ENCODE results near the gene PSMG4. TPM values are rescaled to one million over a fixed set of nuclear protein-coding genes. Genes with fewer than 3 reads are reported as not detected.

PSMG4 gene
- total and polyA plus RNA-seq, 9 of the 15 experiments (the other 6 are each of a cell fraction or from before 2014, with no cell fraction given) = 12.9 to 185 (median 52.0) TPM

DNA sequence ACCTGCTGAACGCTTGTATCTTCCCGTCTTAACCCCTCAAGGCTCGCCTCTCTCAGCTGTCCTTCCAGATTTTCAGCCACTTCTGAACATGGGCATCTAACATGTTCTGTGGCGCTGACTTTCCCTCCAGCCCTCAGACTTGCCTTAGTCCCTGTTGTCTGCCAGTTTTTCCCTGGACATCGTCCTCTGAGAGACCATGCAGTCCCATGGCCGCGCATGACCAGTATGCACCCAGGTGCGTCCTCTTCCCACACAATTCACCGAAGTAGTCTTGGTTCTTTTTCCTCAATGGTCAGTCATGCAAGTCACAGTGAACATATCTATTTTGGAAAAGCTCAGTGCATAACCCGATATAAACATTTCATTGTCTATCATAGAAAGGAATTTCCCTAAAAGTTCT, 40.5 kb upstream of the PSMG4 start:
- WGBS (ENCODE audit: insufficient coverage, low coverage, missing lambda C conversion rate) = 33% methylated on average over 10 of the region's 10 CpGs
- ATAC-seq (no peak; the same call in 2 of the 3 replicates), DNase-seq (ENCODE audit: extremely low read depth in 1 of 4, low spot score in 3 of 4) (no peak), FAIRE-seq (no peak)
- Histone ChIP-seq H3K79me2 (ENCODE audit: control insufficient read depth, insufficient read depth, low read length) (no peaks in the 10 kb centered on the region), H2AFZ (ENCODE audit: low read depth, low read length) (no peak overlapping the region), H3K9me1 (ENCODE audit: control insufficient read depth, insufficient read depth, low read length) (no peaks in the 10 kb centered on the region), H3K4me2 (ENCODE audit: insufficient read depth, low read length) (no peak overlapping the region), H3K4me1 (replicated peaks in 1 of 2; ENCODE audit: control insufficient read depth in 2 of 2, insufficient read depth in 2 of 2, low read length in 2 of 2) (peaks cover 0 to 5% of the 10 kb centered on the region in 2 experiments; a peak in 1 of 5 replicates), H4K20me1 (replicated peaks; ENCODE audit: control insufficient read depth, insufficient read depth, low read length) (no peaks in the 10 kb centered on the region), H3K9me3 (replicated peaks; ENCODE audit: control insufficient read depth, insufficient read depth, low read depth, low read length) (no peaks in the 10 kb centered on the region), H3K36me3 (ENCODE audit: control insufficient read depth, insufficient read depth, low read length) (no peaks in the 10 kb centered on the region), H3K9ac (ENCODE audit: insufficient read depth in 1 of 2, low read depth in 2 of 2, low read length in 2 of 2) (no peak overlapping the region; a peak in 1 of 4 replicates), H3K4me3 (no peak overlapping the region), H3K27me3 (ENCODE audit: control insufficient read depth in 2 of 2, insufficient read depth in 2 of 2, low read length in 2 of 2) (peaks cover 19 to 35% of the 10 kb centered on the region in 2 experiments), H3K27ac (ENCODE audit: extremely low read depth, low read depth, low read length) (no peak overlapping the region)
- intact Hi-C loops (cut with micrococcal nuclease) (no loop called here), in situ Hi-C loops (cut with MboI) (no loop called here)
- ChIA-PET CTCF (ENCODE audit: low intra/inter-chr PET ratio) (no interaction called here), POLR2A (interaction anchor here (3.9 kb wide), 1 partner anchor 9 kb away, joined by 21 read pairs; no protein-coding TSS in a partner anchor)
- TF ChIP-seq XRCC4 (IDR thresholded peaks at IDR 0.05; ENCODE audit: extremely low read depth, insufficient read depth, insufficient read length) (no peak), ATF1 (CRISPR knock-in tag; IDR thresholded peaks at IDR 0.05) (no peak), ATF1 (tag; IDR thresholded peaks at IDR 0.05) (no peak), MTA3 (IDR thresholded peaks at IDR 0.05; ENCODE audit: borderline replicate concordance) (no peak), HNRNPK (IDR thresholded peaks at IDR 0.05; ENCODE audit: low read depth, low read length, poor library complexity, severe bottlenecking) (no peak), ZNF449 (CRISPR knock-in tag; IDR thresholded peaks at IDR 0.05) (no peak), HDAC6 (IDR thresholded peaks at IDR 0.05; ENCODE audit: low read depth, low read length) (no peak)
- TF ChIP-seq, protein P1, sequence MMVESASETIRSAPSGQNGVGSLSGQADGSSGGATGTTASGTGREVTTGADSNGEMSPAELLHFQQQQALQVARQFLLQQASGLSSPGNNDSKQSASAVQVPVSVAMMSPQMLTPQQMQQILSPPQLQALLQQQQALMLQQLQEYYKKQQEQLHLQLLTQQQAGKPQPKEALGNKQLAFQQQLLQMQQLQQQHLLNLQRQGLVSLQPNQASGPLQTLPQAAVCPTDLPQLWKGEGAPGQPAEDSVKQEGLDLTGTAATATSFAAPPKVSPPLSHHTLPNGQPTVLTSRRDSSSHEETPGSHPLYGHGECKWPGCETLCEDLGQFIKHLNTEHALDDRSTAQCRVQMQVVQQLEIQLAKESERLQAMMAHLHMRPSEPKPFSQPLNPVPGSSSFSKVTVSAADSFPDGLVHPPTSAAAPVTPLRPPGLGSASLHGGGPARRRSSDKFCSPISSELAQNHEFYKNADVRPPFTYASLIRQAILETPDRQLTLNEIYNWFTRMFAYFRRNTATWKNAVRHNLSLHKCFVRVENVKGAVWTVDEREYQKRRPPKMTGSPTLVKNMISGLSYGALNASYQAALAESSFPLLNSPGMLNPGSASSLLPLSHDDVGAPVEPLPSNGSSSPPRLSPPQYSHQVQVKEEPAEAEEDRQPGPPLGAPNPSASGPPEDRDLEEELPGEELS (CRISPR knock-in tag; IDR thresholded peaks at IDR 0.05; ENCODE audit: borderline replicate concordance) = no peak
- no TSS peak for BruUV-seq (replicated peaks)
